ENCODE data around the gene CASS4.

CASS4 gene

GRCh38 chr20:56504373-56505005 is 92.4 kb downstream of the CASS4 start:
- peak in 1 of 2 experiments; percentile 15 for DNase-seq (ENCODE audit: low read depth in 2 of 2)

GRCh38 chr20:56506103-56506502 is 94.0 kb downstream of the CASS4 start:
- no peak for DNase-seq (ENCODE audit: low read depth in 2 of 2)

Measured in stimulated activated CD4-positive, alpha-beta T cell treated with anti-CD3 and anti-CD28 coated beads, Interleukin-12 subunit alpha, Interleukin-12 subunit beta, amount 100 ng/mL, for 24 hours (primary cell).